ENCODE results near the gene PATZ1.
"Not testable (repeated sequence)": the region's sequence is repeated elsewhere in the genome, so short reads cannot be mapped to it uniquely, and the experiment has no call there.

DNA sequence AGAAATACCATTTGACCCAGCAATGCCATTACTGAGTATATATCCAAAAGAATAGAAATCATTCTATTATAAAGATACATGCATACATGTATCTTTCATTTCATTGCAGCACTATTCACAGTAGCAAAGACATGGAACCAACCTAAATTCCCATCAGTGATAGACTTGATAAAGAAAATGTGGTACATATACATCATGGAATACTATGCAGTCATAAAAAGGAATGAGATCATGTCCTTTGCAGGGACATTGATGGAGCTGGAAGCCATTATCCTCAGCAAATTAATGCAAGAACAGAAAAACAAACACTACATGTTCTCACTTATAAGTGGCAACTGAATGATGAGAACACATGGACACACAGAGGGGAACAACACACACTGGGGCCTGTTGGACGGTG is 31.9 kb downstream of the PATZ1 start:
- not testable (repeated sequence) for TF ChIP-seq EZH2 (IDR thresholded peaks at IDR 0.05; ENCODE audit: low read depth, unreplicated experiment); CREB1 (CRISPR knock-in tag; IDR thresholded peaks at IDR 0.05; ENCODE audit: low read depth); POLR2AphosphoS5 (IDR thresholded peaks at IDR 0.05; ENCODE audit: low read depth); REST (IDR thresholded peaks at IDR 0.05; ENCODE audit: unreplicated experiment)
- TF ChIP-seq, protein P1, sequence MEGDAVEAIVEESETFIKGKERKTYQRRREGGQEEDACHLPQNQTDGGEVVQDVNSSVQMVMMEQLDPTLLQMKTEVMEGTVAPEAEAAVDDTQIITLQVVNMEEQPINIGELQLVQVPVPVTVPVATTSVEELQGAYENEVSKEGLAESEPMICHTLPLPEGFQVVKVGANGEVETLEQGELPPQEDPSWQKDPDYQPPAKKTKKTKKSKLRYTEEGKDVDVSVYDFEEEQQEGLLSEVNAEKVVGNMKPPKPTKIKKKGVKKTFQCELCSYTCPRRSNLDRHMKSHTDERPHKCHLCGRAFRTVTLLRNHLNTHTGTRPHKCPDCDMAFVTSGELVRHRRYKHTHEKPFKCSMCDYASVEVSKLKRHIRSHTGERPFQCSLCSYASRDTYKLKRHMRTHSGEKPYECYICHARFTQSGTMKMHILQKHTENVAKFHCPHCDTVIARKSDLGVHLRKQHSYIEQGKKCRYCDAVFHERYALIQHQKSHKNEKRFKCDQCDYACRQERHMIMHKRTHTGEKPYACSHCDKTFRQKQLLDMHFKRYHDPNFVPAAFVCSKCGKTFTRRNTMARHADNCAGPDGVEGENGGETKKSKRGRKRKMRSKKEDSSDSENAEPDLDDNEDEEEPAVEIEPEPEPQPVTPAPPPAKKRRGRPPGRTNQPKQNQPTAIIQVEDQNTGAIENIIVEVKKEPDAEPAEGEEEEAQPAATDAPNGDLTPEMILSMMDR (conservative IDR thresholded peaks at IDR 0.05; ENCODE audit: low read depth in 2 of 2): not testable (repeated sequence)

All from GM23338 (cell line).